GM18511 (cell line): ENCODE data around the gene GPC1.
"Not testable (repeated sequence)": the region's sequence is repeated elsewhere in the genome, so short reads cannot be mapped to it uniquely, and the experiment has no call there.

ENCODE experiments used
- ATAC-seq: cut with Tn5 transposase; IDR thresholded peaks from one replicate; pipeline ENCODE4 v1.9.1; 2021; ENCODE audit warnings: mild to moderate bottlenecking, moderate library complexity; ENCODE audit not compliant: unreplicated experiment

Gene GPC1

DNA sequence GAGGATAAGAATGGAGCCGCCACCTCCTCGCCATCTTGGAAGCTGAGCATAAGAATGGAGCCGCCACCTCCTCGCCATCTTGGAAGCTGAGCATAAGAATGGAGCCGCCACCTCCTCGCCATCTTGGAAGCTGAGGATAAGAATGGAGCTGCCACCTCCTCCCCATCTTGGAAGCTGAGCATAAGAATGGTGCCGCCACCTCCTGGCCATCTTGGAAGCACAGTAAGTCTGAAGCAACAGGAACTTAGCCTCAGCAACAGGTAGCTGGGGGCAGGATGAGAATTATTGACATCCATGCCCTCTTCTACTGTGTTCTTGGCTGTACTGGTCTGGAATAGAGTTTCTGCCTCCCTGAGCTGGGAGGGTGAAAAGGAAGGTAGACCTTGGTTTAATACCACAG is 61.6 kb downstream of the GPC1 start:
- not testable (repeated sequence) for ATAC-seq

DNA sequence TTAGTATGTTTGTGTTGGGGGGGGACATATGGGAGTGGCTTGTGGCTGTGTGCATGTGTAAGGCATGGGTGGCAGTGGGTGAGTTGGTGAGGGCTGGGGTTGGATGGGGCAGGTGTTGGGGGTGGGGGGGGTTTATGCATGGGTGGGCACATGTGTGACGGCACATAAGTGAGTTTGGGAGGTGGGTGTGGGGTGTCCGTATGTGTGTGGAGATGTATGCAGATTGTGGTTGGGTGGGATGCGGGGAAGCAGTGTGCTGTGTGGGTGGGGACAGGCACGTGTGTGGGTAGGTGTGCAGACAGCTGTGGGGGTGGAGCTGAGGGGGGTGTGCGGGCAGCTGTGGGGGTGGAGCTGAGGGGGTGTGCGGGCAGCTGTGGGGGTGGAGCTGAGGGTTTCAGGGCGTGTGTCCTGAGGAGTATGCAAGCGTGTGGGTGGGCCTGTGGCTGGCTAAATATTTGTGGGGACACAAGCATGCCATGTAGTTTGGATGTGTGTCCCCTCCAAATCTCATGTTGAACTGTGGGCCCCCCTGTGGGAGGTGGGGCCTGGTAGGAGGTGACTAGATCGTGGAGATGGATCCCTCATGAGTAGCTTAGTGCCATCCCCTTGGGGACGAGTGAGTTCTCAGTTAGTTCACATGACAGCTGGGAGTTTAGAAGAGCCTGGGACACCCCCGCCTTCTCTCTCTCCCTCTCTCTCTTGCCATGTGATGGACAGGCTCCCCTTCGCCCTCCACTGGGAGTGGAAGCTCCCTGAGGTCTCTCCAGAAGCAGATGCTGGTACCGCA is 62.9 kb downstream of the GPC1 start:
- ATAC-seq: no peak

DNA sequence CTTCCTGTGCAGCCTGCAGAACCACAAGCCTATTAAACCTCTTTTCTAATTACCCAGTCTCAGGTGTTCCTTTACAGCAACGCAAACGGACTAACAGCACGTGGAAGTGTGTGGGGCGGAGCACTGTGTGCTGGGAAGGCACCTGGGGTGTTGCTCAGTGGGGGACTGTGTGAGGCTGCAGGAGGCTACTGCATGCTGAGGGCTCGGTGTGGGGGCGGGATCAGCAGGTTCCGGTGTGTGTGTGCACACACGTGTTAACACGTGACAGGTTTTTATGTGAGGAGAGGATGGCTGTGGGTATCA is 63.4 kb downstream of the GPC1 start:
- ATAC-seq: no peak

DNA sequence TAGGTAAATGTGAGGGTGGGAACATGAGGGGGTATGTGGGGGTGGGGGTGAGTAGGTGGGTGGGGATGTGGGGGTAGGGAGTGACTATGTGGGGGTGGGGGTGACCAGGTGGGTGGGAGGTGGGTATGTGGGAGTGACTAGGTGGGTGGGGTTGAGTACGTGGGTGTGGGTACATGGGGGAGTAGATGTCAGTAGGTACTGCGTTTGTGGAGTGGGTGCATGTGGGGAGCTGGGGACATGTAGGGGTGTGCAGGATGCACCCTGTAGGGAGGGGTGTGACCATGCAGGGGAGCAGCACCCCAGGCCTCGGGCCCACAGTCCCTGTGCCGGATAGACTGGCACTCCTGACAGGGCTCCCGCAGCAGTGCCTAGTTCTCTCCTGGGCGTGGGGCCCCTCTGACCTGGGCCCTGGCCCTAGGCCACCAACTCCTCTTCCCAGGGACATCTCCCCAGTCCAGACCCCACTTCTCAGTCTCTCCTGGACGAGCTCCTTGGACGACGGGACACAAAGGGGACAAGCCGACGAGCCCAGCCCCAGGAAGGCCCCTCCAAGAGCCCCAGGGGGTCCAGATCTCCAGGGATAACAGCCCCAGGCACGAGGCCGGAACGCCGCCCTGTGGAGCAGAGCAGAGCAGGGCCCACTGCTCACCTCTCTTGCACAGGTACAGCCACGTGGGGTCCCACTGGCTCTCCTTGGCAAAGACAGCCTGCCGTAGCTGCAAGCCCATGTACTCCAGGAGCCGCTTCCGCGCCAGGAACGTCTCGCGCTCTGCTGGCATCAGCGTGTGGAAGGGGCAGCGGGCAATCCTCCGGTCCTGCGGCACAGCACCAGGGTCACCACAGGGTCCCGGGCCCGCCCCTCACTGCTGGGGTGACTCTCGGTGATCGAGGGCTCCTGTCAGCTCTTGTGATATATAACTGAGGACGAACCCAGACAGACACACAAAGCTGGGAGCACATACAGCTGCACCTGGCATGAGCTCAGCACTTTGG is 64.1 kb downstream of the GPC1 start:
- ATAC-seq: no peak

DNA sequence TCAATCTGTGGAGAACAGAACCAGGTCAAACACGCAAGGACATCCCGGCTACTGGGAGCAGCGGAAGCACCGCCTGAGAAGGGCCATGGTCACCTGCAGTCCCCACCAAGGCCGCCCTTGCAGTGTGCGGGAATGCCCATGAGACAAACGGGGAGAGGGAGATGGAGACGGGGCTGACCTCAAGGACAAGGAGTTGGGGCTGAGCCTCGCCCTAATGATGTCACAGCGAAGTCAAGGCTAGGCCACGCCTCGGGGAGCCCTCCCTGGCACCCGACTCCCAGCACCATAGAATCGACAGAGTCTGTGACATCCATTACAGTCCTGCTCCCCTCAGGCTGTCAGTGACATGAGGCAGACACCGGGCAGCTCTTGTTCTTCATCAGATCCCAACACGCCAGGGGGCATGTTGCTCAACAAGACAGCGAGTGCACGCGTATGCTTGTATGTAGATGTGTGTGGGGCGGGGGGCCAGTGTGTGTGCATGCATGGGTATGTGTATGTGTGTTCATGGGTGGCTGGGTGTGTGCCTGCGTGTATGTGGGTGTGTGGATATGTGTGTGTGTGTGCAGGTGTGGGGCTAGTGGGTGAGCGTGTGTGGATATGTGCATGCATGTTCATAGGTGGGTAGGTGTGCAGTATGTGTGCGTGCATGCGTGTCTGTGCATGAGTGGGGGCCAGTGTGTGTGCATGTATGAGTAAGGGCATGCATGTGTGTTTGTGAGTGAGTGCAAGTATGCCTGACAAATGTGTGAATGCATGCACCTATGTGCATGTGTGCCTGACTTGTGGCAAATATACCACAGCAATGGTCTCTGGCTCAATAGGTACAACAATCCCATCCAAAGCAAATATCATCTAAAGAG is 65.3 kb downstream of the GPC1 start:
- ATAC-seq: no peak

DNA sequence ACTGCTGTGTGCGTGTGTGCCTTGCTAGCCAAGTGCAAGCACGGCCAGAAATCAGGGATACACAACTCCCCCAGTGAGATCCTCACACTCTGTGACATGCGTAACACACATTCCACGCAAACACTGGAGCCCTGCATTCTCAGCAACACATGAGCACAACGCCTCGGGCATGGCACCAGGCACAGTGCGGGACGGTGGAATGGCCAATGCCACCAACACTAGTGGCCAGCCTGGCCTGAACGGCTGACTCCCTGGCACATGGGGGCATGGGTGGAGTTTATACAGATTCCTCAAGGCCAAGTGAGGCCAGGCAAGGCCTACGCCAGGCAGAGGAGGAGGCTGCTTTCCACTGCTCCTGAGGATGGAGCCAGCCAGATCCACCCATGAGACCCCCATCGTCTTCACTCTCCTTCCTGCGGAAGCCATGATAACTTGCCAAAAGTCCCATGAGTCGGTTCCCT is 66.1 kb downstream of the GPC1 start:
- no peak for ATAC-seq

DNA sequence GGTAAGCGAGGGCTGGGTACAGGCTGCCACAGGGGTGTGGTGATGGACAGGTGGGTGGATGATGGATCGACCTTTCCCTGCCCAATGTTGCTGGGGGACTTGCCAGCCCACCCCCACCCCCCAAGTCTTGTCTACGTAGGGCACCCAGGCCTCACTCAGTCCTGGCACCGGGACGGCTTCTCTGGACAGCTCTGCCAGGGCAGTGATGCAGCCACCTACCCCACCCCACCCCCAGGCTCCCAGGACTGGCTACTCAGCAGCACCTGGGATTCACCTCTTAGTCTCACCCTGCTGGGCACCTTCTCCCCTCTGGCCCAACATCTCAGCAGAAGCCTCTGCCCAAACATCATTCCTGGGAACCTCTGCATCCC is 66.6 kb downstream of the GPC1 start:
- no peak for ATAC-seq

DNA sequence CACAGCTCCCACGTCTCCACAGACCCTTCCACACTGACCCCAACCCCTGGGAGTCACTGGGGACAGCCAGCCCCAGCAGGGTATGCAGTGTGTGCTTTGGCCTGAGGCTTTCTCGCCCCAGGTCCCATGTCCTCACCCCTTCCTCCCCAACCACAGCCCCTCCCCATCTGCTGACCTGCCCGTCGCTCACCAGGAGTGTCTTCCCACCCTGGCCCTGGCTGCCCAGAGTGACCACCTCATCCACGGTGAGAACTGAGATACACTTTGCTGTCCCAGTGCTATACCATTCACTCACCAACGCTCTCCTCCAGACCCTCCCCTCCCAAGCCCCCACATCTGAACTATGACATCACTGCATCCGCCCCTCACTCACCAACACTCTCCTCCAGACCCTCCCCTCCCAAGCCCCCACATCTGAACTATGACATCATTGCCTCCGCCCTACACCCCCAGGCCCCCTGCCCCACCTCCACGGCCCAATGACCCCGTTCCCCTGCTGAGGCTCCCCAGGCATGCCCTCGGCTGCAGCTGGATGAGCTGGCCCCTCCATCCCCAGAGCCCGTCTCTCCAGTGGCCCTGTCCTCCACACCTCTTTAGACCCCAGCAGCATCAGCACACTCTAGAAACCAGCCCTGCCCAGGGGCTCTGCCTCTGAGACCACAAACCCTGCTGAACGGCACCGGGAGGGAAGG is 67.1 kb downstream of the GPC1 start:
- ATAC-seq: no peak

DNA sequence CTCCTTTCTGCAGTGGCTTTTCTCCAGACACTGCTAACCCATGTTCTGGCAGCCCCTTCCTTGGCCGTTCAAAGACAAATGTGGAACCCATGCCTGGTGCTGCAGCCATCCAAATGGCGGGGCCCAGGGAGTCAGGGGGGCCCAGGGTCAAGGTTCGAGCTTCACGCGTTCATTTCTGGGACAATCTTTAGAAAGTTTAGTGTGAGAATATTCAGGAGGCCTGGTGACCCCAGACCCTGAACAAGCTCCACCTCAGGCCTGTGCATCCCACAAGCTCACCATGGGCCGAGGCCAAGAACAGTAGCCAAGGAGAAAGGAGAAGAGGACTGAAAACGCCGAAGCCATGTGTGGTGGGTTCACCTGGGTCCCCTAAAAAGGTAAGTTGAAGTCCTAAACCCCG is 67.9 kb downstream of the GPC1 start:
- no peak for ATAC-seq

DNA sequence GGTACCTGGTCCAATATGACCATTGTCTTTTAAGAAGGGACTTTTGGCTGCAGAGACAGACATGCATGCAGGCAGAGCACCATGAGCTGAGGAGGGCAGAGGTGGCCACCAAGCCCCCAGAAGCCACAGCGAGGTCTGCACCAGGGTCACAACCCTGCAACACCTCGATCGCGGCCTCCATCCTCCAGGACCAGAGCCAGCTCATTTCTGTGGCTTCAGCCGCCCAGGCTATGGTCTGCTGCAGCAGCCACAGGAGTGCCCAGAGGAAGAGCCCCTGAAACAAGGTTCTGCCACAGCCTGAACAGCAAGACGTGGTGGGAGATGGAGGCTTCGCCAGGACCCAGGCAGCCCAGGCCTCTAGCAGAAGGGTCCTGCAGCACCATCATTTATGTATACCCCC is 68.4 kb downstream of the GPC1 start:
- ATAC-seq: no peak

DNA sequence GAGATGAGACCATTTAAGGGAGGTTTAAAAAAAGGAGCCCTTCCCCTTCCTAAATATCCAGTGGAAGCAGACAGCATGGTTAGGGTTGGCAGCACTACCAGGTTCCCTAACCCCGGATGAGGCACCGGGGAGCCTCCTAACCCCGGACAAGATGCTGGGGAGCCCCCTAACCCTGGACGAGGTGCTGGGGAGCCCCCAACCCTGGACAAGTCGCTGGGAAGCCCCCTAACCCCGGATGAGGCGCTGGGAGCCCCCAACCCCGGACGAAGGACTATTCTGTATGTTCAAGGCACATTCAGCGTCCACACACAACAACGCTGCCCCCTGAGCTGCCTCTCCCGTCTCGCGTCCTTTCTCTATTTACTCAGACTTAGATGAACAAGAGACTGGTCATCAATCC is 70.4 kb downstream of the GPC1 start:
- ATAC-seq: no peak

DNA sequence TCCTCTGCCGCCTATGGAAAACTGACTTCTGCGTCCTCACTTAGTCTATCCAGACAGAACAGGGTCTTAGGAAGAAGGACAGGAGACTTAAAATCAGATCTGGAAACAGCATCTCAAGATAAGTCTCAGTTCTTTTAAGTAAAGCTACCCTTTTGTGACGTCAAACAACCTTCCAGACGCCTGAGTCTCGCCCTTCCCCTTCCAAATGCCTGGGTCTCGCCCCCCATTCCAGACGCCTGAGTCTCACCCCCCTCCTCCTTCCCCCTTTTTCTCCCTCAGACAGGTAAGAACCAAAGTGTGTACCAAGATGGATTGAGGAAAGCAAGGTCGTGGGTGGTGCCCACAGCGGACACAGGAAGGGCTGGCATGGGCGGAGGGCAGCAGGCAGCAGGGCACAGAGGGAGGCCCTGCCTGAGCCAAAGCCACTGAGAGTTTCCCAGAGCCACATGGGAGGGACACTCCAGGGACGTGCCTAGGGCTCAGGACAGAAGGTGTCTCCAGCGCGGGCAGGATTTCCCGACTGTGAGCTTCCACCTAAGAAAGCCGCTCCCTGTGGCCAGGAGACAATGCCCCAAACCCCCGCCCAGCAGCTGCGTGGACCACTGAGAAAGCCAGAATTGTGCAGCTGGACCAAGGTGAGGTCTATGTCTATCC is 71.1 kb downstream of the GPC1 start:
- ATAC-seq: no peak

DNA sequence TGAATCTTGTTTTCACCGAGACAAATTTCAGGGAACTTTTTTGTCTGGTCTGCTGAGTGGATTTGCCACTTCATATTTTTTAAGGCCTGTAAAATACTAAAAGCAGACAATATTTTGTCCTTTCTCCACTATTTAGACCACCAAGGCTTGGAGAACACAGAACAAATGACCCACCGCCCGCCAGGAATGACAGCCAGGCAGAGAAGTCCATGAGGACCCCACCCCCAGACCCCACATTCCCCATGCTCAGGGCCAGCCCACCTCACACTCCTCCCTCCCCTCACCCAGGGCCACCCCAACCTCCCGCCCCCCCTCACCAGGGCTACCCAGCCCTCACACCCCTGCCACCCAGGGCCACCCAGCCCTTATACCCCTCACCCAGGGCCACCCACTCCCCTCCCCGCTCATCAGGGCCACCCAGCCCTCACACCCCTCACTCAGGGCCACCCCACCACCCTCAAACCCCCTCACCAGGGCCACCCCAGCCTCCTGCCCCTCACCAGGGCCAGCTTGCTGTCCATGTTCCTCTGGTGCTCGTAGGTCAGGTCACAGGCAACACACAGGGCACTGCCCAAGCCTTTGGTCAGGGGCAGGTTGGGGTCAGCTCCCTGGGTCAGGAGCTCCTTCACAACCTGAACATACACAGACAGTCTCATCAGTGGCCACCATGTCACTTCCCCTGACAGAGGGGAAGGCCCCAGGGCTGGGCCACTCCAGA is 71.8 kb downstream of the GPC1 start:
- ATAC-seq: no peak

DNA sequence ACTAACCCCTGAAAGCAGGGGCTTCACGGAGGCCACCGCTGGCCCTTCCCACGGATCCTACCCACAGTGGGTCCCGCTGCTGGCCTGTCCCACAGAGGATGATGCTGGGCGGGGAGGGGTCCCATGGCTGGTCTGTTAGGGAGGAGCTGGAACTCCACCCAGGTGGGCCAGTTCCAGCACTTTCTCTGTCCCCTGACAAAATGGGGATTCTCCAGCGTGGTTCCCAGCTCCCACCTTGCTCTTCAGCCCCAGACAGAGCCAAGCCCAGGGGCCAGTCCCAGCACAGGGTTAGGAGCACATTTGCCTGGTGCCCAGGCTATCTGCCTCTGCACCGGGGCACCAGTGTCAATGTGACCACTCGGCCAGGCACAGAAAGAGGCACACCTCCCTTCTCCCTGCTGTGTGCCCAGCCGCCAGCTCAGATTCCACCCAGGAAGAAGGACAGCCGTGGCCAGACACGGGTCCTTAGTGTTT is 72.4 kb downstream of the GPC1 start:
- ATAC-seq: no peak

DNA sequence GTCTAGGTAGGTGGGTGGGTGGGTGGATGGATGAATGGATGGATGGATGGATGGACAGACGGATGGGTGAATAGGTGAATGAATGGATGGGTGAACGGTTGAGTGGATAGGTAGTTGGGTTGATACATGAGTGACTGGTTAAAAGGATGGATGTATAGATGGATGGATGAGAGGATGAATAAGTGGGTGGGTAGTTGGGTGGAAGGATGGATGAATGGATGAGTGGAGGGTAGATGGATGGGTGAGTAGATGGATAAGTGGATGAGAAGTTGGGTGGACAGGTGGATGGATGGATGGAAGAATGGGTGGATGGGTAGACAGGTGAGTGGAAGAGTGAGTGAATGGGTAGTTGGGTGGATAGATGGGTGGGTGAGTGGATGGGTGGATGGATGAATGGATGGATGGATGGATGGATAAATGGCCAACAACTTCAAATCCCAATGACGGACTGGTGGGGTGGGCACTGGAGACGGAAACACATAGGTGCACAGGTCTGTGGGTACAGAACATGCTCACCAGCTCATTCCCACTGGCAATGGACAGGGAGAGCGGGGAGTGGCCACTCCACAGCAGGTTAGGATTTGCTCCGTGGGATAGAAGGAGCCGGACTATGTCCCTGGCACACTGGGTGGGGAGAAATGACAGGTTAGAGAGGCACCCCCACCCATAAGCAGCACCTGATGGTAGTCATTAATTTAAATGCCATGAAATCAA is 73.5 kb downstream of the GPC1 start:
- ATAC-seq: no peak

DNA sequence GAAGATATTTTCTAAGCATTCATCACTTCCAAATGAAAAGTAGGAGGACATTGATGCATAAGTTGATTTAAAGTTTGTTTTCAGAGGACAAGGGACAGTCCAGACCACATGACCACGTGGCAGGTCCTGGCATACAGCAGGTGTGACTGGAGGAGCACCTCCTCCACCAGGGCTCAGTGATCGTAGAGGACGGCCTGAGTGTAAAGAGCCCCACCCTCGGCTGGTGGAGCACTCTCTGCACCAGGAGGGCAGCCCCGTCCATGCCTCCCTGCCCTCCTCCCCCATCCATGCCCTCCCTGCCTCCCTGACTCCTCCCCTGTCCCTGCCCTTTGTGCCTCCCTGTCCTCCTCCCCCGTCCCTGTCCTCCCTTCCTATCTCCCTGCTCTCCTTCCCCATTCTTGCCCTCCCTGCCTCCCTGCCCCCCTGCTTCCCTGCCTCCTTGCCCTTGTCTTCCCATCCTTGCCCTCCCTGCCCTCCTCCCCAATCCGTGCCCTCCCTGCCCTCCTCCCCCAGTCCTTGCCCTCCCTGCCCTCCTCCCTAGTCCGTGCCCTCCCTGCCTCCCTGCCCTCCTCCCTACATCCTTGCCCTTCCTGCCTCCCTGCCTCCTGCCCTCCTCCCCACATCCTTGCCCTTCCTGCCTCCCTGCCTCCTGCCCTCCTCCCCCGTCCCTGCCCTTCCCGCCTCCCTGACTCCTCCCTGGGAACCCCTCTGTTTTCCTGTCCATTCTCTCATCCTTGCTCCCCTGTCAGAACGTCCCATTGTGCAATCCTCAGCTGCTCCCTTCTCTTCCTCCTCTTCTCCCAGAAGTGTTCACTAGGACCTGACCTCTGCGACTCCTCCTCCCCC is 74.4 kb downstream of the GPC1 start:
- no peak for ATAC-seq

DNA sequence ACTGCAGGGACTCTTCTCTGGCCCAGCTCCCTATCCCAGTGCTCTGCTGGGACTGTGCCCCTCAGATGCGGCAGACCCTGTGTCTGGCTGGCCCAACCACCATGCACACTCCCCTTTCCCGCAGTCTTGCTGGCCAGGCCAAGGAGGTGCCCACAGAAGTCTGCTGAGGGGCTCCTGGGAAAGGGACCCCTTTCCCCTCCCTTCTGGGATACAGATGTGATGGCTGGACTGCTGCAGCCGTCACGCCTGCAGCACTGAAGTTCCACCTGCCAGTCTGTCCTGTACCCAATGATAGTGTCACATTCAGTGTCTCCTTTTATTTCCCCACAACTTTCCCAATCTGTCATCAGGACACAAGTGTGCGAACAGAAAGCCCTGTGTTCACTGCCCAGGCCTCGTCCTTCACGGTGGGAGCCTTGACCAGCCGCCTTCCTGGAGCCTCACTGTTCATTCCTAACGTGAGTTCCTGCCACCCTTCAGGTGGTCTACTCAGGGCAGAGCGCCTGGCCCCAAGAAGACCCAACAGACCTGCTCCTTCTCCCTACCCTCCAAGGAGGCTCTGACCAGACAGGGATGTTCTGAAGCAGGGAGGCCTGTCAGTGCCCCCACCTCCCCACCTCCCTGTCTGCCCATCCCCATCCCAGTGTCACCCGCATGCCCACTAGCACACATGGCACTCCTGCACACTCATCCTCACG is 75.2 kb downstream of the GPC1 start:
- ATAC-seq: no peak
